ENCODE measurements around the gene CDC73.
"Not testable (repeated sequence)": the region's sequence is repeated elsewhere in the genome, so short reads cannot be mapped to it uniquely, and the experiment has no call there.

CDC73 gene

GRCh38 chr1:193237381-193237978 is 115.6 kb downstream of the CDC73 start:
- DNase-seq, result no peak

- DNase-seq, result no peak
These were observed 118.8 kb downstream of the CDC73 start for GRCh38 chr1:193240609-193241008.

GRCh38 chr1:193241132-193241827 is 119.4 kb downstream of the CDC73 start:
- DNase-seq, result no peak

GRCh38 chr1:193242000-193242399 is 120.2 kb downstream of the CDC73 start:
- DNase-seq, result no peak

- no peak for DNase-seq
These were observed 127.4 kb downstream of the CDC73 start for GRCh38 chr1:193249187-193249586.

- DNase-seq, result no peak
These were observed 130.1 kb downstream of the CDC73 start for GRCh38 chr1:193251950-193252349.

- no peak for DNase-seq
These were observed 134.2 kb downstream of the CDC73 start for GRCh38 chr1:193256019-193256418.

- DNase-seq, result no peak
These were observed 137.8 kb downstream of the CDC73 start for GRCh38 chr1:193259636-193260035.

GRCh38 chr1:193260056-193260745 is 138.4 kb downstream of the CDC73 start:
- no peak for DNase-seq

- no peak for DNase-seq
These were observed 139.1 kb downstream of the CDC73 start for GRCh38 chr1:193260896-193261295.

- DNase-seq, result no peak
These were observed 140.8 kb downstream of the CDC73 start for GRCh38 chr1:193262661-193263060.

- no peak for DNase-seq
These were observed 142.7 kb downstream of the CDC73 start for GRCh38 chr1:193264313-193265065.

GRCh38 chr1:193265716-193266115 is 143.9 kb downstream of the CDC73 start:
- DNase-seq, result no peak

GRCh38 chr1:193266794-193267193 is 145.0 kb downstream of the CDC73 start:
- not testable (repeated sequence) for DNase-seq

- no peak for DNase-seq
These were observed 149.2 kb downstream of the CDC73 start for GRCh38 chr1:193270996-193271395.

GRCh38 chr1:193275773-193276172 is 153.9 kb downstream of the CDC73 start:
- DNase-seq, result no peak

- no peak for DNase-seq
These were observed 157.1 kb downstream of the CDC73 start for GRCh38 chr1:193278968-193279367.

- DNase-seq, result no peak
These were observed 160.1 kb downstream of the CDC73 start for GRCh38 chr1:193281894-193282293.

GRCh38 chr1:193283016-193283415 is 161.2 kb downstream of the CDC73 start:
- no peak for DNase-seq

- no peak for DNase-seq
These were observed 162.4 kb downstream of the CDC73 start for GRCh38 chr1:193284219-193284618.

GRCh38 chr1:193285641-193286040 is 163.8 kb downstream of the CDC73 start:
- no peak for DNase-seq

GRCh38 chr1:193288548-193289080 is 166.8 kb downstream of the CDC73 start:
- DNase-seq, result not testable (repeated sequence)

GRCh38 chr1:193293726-193294125 is 171.9 kb downstream of the CDC73 start:
- DNase-seq, result no peak
